ENCODE data around the gene DEUP1.
"Not testable (repeated sequence)": the region's sequence is repeated elsewhere in the genome, so short reads cannot be mapped to it uniquely, and the experiment has no call there.

The DEUP1 gene

DNA sequence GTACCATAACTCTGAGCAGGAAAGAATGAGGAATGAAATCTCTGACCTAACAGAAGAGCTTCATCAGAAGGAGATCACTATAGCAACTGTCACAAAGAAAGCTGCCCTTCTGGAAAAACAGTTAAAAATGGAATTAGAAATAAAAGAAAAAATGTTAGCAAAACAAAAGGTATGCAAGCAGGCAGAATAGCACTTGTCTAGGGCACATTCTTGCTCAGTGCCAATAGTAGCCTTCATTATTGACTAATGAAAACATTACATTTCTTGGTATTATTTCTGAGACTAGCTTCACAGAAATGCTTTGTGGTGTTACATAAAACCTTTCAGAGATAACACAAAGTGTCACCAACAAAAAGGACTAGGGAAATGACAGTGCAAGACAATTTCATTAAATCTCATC is 63.9 kb downstream of the DEUP1 start:
- no peak overlapping the region for H3K27ac ChIP-seq
- TF ChIP-seq CTCF (conservative IDR thresholded peaks at IDR 0.05) (no peak), ZFX (IDR thresholded peaks at IDR 0.05) (no peak)

GRCh38 chr11:93396316-93396715 is 65.8 kb downstream of the DEUP1 start:
- TF ChIP-seq CTCF (conservative IDR thresholded peaks at IDR 0.05) (no peak), ZFX (IDR thresholded peaks at IDR 0.05) (no peak)
- no peak overlapping the region for H3K27ac ChIP-seq

- H3K27ac ChIP-seq, result no peak overlapping the region
- no peak for TF ChIP-seq CTCF (conservative IDR thresholded peaks at IDR 0.05)
- TF ChIP-seq ZFX (IDR thresholded peaks at IDR 0.05), result no peak
Observed at GRCh38 chr11:93403930-93404329, 73.4 kb downstream of the DEUP1 start.

DNA sequence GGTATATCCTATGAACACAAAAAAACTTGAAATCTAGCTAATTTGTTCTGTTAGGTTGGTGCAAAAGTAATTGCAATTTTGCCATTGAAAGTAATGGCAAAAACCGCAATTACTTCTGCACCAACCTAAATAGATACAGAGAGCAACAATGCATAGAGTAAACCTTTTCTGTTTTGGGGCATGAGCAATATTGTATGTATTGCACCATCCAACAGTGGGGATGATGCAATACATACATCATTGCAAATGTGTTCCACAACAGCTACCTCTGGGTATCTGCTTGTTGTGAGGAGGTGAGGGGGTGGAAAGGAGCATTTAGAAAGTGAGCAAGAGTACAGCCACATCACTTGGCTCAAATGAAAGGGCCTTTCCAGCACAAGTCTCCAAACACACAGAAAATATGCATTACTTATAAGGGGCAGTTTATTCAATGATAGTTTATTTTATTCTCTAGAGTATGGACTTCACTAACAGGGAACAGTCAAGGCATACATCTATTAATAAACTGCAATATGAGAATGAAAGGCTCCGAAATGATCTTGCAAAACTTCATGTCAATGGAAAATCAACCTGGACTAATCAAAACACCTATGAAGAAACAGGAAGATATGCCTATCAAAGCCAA is 77.3 kb downstream of the DEUP1 start:
- no peak for TF ChIP-seq ZFX (IDR thresholded peaks at IDR 0.05)
- TF ChIP-seq CTCF (conservative IDR thresholded peaks at IDR 0.05), result no peak
- H3K27ac ChIP-seq, result no peak overlapping the region

DNA sequence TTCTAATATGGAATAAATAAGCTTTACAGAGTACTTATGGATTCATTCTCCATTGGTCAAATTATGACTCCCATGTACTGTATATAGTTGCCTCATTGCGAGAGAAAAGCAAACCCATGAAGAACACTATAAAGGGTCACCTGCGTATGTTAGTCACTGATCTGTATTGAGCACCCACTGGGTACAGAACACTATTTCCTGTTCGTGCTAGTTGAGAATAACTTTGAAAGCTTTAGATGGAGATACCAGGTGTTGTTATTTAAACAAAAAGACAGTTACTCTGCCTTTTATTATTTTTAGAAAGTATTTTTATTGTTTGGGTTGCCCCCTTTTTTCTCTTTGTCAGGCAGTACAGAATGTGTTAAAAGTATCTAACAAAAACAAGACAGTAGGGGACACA is 79.9 kb downstream of the DEUP1 start:
- no peak overlapping the region for H3K27ac ChIP-seq
- TF ChIP-seq ZFX (IDR thresholded peaks at IDR 0.05) (no peak), CTCF (conservative IDR thresholded peaks at IDR 0.05) (no peak)

GRCh38 chr11:93411705-93412104 is 81.2 kb downstream of the DEUP1 start:
- no peak for TF ChIP-seq ZFX (IDR thresholded peaks at IDR 0.05)
- TF ChIP-seq CTCF (conservative IDR thresholded peaks at IDR 0.05), result no peak
- no peak overlapping the region for H3K27ac ChIP-seq

GRCh38 chr11:93432247-93432646 is 101.7 kb downstream of the DEUP1 start:
- no peak for TF ChIP-seq CTCF (conservative IDR thresholded peaks at IDR 0.05)
- no peak for TF ChIP-seq ZFX (IDR thresholded peaks at IDR 0.05)
- no peak overlapping the region for H3K27ac ChIP-seq

DNA sequence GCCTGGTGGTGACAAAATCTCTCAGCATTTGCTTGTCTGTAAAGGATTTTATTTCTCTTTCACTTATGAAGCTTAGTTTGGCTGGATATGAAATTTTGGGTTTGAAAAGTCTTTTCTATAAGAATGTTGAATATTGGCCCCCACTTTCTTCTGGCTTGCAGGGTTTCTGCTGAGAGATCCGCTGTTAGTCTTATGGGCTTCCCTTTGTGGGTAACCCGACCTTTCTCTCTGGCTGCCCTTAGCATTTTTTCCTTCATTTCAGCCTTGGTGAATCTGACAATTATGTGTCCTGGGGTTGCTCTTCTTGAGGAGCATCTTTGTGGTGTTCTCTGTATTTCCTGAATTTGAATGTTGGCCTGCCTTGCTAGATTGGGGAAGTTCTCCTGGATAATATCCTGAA is 112.7 kb downstream of the DEUP1 start:
- H3K27ac ChIP-seq, result not testable (repeated sequence)

All from C4-2B (cell line).